ENCODE measurements around the gene GNAS-AS1.

- TF ChIP-seq, protein P1, sequence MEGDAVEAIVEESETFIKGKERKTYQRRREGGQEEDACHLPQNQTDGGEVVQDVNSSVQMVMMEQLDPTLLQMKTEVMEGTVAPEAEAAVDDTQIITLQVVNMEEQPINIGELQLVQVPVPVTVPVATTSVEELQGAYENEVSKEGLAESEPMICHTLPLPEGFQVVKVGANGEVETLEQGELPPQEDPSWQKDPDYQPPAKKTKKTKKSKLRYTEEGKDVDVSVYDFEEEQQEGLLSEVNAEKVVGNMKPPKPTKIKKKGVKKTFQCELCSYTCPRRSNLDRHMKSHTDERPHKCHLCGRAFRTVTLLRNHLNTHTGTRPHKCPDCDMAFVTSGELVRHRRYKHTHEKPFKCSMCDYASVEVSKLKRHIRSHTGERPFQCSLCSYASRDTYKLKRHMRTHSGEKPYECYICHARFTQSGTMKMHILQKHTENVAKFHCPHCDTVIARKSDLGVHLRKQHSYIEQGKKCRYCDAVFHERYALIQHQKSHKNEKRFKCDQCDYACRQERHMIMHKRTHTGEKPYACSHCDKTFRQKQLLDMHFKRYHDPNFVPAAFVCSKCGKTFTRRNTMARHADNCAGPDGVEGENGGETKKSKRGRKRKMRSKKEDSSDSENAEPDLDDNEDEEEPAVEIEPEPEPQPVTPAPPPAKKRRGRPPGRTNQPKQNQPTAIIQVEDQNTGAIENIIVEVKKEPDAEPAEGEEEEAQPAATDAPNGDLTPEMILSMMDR (IDR thresholded peaks at IDR 0.05): no peak
- TF ChIP-seq POLR2AphosphoS5 (IDR thresholded peaks at IDR 0.05): no peak
- no peak for TF ChIP-seq POLR2A (IDR thresholded peaks at IDR 0.05)
Measured at GRCh38 chr20:58816957-58817651, 33.6 kb downstream of the GNAS-AS1 start.
